Mammary epithelial cell (primary cell): ENCODE data around the gene TRIM17.

Experiments
- CTCF ChIP-seq, 2 donors: IDR thresholded peaks in 1 of 2; conservative IDR thresholded peaks in 1 of 2; 2 replicates each; pipeline ENCODE4 v1.5.1; 2011 to 2012; ENCODE audit warnings: inconsistent platforms in 2 of 2, low read length in 2 of 2, mild to moderate bottlenecking in 2 of 2, control low read depth in 1 of 2, low read depth in 1 of 2; ENCODE audit not compliant: insufficient read depth in 1 of 2; ENCODE audit errors: extremely low read depth in 1 of 2
- EZH2 ChIP-seq: IDR thresholded peaks from 2 replicates; pipeline ENCODE4 v1.6.1; 2012; ENCODE audit warnings: low read length, inconsistent platforms, borderline replicate concordance

GRCh38 chr1:228401782-228402640 lies 14.7 kb downstream of the TRIM17 start:
- TF ChIP-seq CTCF (conservative IDR thresholded peaks at IDR 0.05 in 1 of 2, IDR thresholded peaks at IDR 0.05 in 1 of 2; ENCODE audit: extremely low read depth in 1 of 2, insufficient read depth in 1 of 2, low read depth in 1 of 2, low read length in 2 of 2) (no peak), EZH2 (no peak)
